ENCODE measurements around the gene PEMT. TPM values are rescaled to one million over a fixed set of nuclear protein-coding genes. Genes with fewer than 3 reads are reported as not detected.

Gene PEMT
- total and polyA plus RNA-seq, 7 donors: 15.9 to 79.0 (median 26.0) TPM

- ATAC-seq (no peak), DNase-seq (peak; percentile 9 to 48)
- Histone ChIP-seq H3K36me3 (ENCODE audit: insufficient read depth in 1 of 2, low read depth in 1 of 2) (no peaks in the 10 kb centered on the region), H3K9me3 (no peaks in the 10 kb centered on the region), H3K27me3 (ENCODE audit: insufficient read depth in 3 of 3, low read length in 2 of 3) (no peaks in the 10 kb centered on the region), H3K4me3 (no peak overlapping the region), H3K4me1 (peaks cover 16% of the 10 kb centered on the region), H3K27ac (no peak overlapping the region)
- intact Hi-C loops (cut with DNase I): no loop called here
- no peak for TF ChIP-seq CTCF (IDR thresholded peaks at IDR 0.05)
- 85 to 95% (median 86%) methylated on average over 32 to 33 of the region's 33 CpGs for WGBS, 3 donors
These were observed 82.6 kb downstream of the PEMT start for GRCh38 chr17:17508646-17509591.

- intact Hi-C loops (cut with DNase I): no loop called here
- no peak for TF ChIP-seq CTCF (IDR thresholded peaks at IDR 0.05)
- Histone ChIP-seq H3K9me3 (no peaks in the 10 kb centered on the region), H3K4me3 (no peak overlapping the region), H3K27me3 (ENCODE audit: insufficient read depth in 3 of 3, low read length in 2 of 3) (no peaks in the 10 kb centered on the region), H3K27ac (no peak overlapping the region), H3K4me1 (peaks cover 16% of the 10 kb centered on the region), H3K36me3 (ENCODE audit: insufficient read depth in 1 of 2, low read depth in 1 of 2) (no peaks in the 10 kb centered on the region)
- 91 to 93% (median 93%) methylated on average over 11 of the region's 11 CpGs for WGBS, 3 donors
- ATAC-seq (no peak), DNase-seq (peak; percentile 4 to 46)
These were observed 83.4 kb downstream of the PEMT start for GRCh38 chr17:17508019-17508535.

GRCh38 chr17:17507465-17508011 lies 84.0 kb downstream of the PEMT start:
- WGBS, 3 donors: 86 to 91% (median 89%) methylated on average over 16 of the region's 16 CpGs
- no peaks in the 10 kb centered on the region for H3K9me3 ChIP-seq
- ATAC-seq: peak in 1 of 4 donors; percentile 11
- H3K27ac ChIP-seq: peak overlapping the region; percentile 73
- H3K4me1 ChIP-seq: peaks cover 16% of the 10 kb centered on the region
- intact Hi-C loops (cut with DNase I): no loop called here
- no peak for TF ChIP-seq CTCF (IDR thresholded peaks at IDR 0.05)
- H3K4me3 ChIP-seq: no peak overlapping the region
- DNase-seq: peak in 1 of 2 donors; percentile 13
- no peaks in the 10 kb centered on the region for H3K36me3 ChIP-seq (ENCODE audit: insufficient read depth in 1 of 2, low read depth in 1 of 2)
- H3K27me3 ChIP-seq (ENCODE audit: insufficient read depth in 3 of 3, low read length in 2 of 3): no peaks in the 10 kb centered on the region

- Histone ChIP-seq H3K9me3 (no peaks in the 10 kb centered on the region), H3K27me3 (ENCODE audit: insufficient read depth in 3 of 3, low read length in 2 of 3) (no peaks in the 10 kb centered on the region), H3K27ac (peak overlapping the region; percentile 73), H3K36me3 (ENCODE audit: insufficient read depth in 1 of 2, low read depth in 1 of 2) (no peaks in the 10 kb centered on the region), H3K4me3 (no peak overlapping the region), H3K4me1 (peaks cover 16% of the 10 kb centered on the region)
- intact Hi-C loops (cut with DNase I): no loop called here
- peak; percentile 69 to 86 (median 82) for ATAC-seq
- DNase-seq: peak; percentile 59 to 83
- 52 to 64% (median 61%) methylated on average over 15 to 17 of the region's 17 CpGs for WGBS, 3 donors
- no peak for TF ChIP-seq CTCF (IDR thresholded peaks at IDR 0.05)
These were observed 84.5 kb downstream of the PEMT start for GRCh38 chr17:17506893-17507464.

All from psoas muscle (tissue), 8 donors.